HG03025 (cell line): ENCODE measurements around the gene RUBCN.
"Not testable (repeated sequence)": the region's sequence is repeated elsewhere in the genome, so short reads cannot be mapped to it uniquely, and the experiment has no call there.

Source experiments
- ATAC-seq: cut with Tn5 transposase; IDR thresholded peaks from one replicate; pipeline ENCODE4 v1.9.1; 2021; ENCODE audit warnings: mild to moderate bottlenecking, moderate library complexity; ENCODE audit not compliant: unreplicated experiment, low FRiP score

The RUBCN gene

GRCh38 chr3:197736010-197736490, 654 bp downstream of the RUBCN start:
- no peak for ATAC-seq

- peak; percentile 41 for ATAC-seq
Measured at GRCh38 chr3:197734667-197735318, 1.9 kb downstream of the RUBCN start.

GRCh38 chr3:197733042-197733441, 3.7 kb downstream of the RUBCN start:
- ATAC-seq = no peak

GRCh38 chr3:197731483-197731882, 5.2 kb downstream of the RUBCN start:
- not testable (repeated sequence) for ATAC-seq

- ATAC-seq = not testable (repeated sequence)
Measured at GRCh38 chr3:197730770-197731169, 5.9 kb downstream of the RUBCN start.

GRCh38 chr3:197730200-197730599, 6.5 kb downstream of the RUBCN start:
- ATAC-seq = no peak

GRCh38 chr3:197728487-197728886, 8.2 kb downstream of the RUBCN start:
- ATAC-seq = no peak

GRCh38 chr3:197727878-197728277, 8.8 kb downstream of the RUBCN start:
- ATAC-seq = not testable (repeated sequence)

- no peak for ATAC-seq
Measured at GRCh38 chr3:197722734-197723133, 14.0 kb downstream of the RUBCN start.

GRCh38 chr3:197720694-197721093, 16.0 kb downstream of the RUBCN start:
- ATAC-seq = no peak

GRCh38 chr3:197718891-197719290, 17.8 kb downstream of the RUBCN start:
- ATAC-seq = no peak

- ATAC-seq = no peak
Measured at GRCh38 chr3:197714251-197714650, 22.5 kb downstream of the RUBCN start.

GRCh38 chr3:197713477-197713822, 23.3 kb downstream of the RUBCN start:
- no peak for ATAC-seq

GRCh38 chr3:197711973-197712707, 24.6 kb downstream of the RUBCN start:
- peak; percentile 83 for ATAC-seq

- not testable (repeated sequence) for ATAC-seq
Measured at GRCh38 chr3:197710965-197711364, 25.7 kb downstream of the RUBCN start.

- ATAC-seq = no peak
Measured at GRCh38 chr3:197709135-197709534, 27.6 kb downstream of the RUBCN start.

- no peak for ATAC-seq
Measured at GRCh38 chr3:197706658-197707057, 30.0 kb downstream of the RUBCN start.

GRCh38 chr3:197701841-197702240, 34.9 kb downstream of the RUBCN start:
- ATAC-seq = no peak

- no peak for ATAC-seq
Measured at GRCh38 chr3:197700095-197700494, 36.6 kb downstream of the RUBCN start.

- no peak for ATAC-seq
Measured at GRCh38 chr3:197697355-197697754, 39.3 kb downstream of the RUBCN start.

- ATAC-seq = no peak
Measured at GRCh38 chr3:197694251-197694650, 42.5 kb downstream of the RUBCN start.

GRCh38 chr3:197692641-197693040, 44.1 kb downstream of the RUBCN start:
- no peak for ATAC-seq
